ENCODE measurements around the gene AHSG.
"Not testable (repeated sequence)": the region's sequence is repeated elsewhere in the genome, so short reads cannot be mapped to it uniquely, and the experiment has no call there.

The AHSG gene, protein sequence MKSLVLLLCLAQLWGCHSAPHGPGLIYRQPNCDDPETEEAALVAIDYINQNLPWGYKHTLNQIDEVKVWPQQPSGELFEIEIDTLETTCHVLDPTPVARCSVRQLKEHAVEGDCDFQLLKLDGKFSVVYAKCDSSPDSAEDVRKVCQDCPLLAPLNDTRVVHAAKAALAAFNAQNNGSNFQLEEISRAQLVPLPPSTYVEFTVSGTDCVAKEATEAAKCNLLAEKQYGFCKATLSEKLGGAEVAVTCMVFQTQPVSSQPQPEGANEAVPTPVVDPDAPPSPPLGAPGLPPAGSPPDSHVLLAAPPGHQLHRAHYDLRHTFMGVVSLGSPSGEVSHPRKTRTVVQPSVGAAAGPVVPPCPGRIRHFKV

DNA sequence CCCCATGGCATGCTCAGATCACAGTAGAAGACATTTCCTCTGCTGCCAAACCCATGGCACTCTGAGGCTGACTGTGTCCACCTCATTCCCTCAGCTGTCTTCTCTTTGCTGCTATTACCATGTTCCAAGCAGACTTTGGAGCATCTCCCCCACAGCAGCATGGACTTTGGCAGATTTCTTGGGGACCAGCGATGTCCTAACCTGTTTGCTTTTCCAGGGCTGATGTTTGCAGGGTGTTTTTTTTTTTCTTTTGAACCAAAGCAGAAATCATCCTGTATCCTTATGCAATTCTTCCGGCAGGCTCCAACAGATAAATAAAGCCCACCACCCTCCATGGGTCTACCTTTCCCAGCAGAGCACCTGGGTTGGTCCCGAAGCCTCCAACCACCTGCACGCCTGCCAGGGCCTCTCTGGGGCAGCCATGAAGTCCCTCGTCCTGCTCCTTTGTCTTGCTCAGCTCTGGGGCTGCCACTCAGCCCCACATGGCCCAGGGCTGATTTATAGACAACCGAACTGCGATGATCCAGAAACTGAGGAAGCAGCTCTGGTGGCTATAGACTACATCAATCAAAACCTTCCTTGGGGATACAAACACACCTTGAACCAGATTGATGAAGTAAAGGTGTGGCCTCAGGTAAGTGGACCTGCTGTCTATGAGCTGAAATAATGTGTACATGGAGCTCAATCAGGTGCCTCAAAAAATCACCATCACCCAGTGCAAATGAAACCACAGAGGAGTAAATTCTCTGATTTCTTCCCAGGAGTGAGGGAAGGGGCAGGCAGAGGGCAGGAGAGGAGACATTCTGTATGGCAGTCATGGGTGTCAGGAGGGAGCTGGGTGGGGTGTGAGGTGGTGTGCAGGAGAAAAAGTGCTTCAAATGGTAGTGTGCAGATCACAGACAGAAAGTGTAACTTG is at the start of gene AHSG:
AHSG (plus strand) TSS at position 340 of the 916 bp plus-strand sequence; CDS start at position 422, 82 bp downstream.
- Histone ChIP-seq H3K9ac (no peak within 1 kb of the TSS), H3K4me1 (ENCODE audit: low read depth, poor library complexity, severe bottlenecking) (peaks cover 21% of the 10 kb centered on the region), H3K27ac (no peak within 1 kb of the TSS), H3K4me2 (no peak within 1 kb of the TSS), H3K4me3 (IDR thresholded peaks at IDR 0.05; ENCODE audit: insufficient read depth, low read depth, low read length) (no peak within 1 kb of the TSS), H3K79me2 (ENCODE audit: insufficient read depth, low read depth) (no peaks in the 10 kb centered on the region), H3K36me3 (ENCODE audit: insufficient read depth) (no peaks in the 10 kb centered on the region), H3K27me3 (ENCODE audit: insufficient read depth, low read depth) (no peaks in the 10 kb centered on the region), H4K20me1 (ENCODE audit: insufficient read depth) (no peaks in the 10 kb centered on the region), H2AFZ (ENCODE audit: low read depth) (no peak within 1 kb of the TSS)
- TF ChIP-seq, protein P1, sequence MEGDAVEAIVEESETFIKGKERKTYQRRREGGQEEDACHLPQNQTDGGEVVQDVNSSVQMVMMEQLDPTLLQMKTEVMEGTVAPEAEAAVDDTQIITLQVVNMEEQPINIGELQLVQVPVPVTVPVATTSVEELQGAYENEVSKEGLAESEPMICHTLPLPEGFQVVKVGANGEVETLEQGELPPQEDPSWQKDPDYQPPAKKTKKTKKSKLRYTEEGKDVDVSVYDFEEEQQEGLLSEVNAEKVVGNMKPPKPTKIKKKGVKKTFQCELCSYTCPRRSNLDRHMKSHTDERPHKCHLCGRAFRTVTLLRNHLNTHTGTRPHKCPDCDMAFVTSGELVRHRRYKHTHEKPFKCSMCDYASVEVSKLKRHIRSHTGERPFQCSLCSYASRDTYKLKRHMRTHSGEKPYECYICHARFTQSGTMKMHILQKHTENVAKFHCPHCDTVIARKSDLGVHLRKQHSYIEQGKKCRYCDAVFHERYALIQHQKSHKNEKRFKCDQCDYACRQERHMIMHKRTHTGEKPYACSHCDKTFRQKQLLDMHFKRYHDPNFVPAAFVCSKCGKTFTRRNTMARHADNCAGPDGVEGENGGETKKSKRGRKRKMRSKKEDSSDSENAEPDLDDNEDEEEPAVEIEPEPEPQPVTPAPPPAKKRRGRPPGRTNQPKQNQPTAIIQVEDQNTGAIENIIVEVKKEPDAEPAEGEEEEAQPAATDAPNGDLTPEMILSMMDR (conservative IDR thresholded peaks at IDR 0.05; ENCODE audit: low read depth, low read length): no peak

- Histone ChIP-seq H4K20me1 (ENCODE audit: insufficient read depth) (no peaks in the 10 kb centered on the region), H2AFZ (ENCODE audit: low read depth) (no peak overlapping the region), H3K27ac (no peak overlapping the region), H3K27me3 (ENCODE audit: insufficient read depth, low read depth) (no peaks in the 10 kb centered on the region), H3K9ac (no peak overlapping the region), H3K4me1 (ENCODE audit: low read depth, poor library complexity, severe bottlenecking) (peaks cover 21% of the 10 kb centered on the region), H3K36me3 (ENCODE audit: insufficient read depth) (no peaks in the 10 kb centered on the region), H3K79me2 (ENCODE audit: insufficient read depth, low read depth) (peaks cover 8% of the 10 kb centered on the region), H3K4me3 (IDR thresholded peaks at IDR 0.05; ENCODE audit: insufficient read depth, low read depth, low read length) (no peak overlapping the region), H3K4me2 (no peak overlapping the region)
- TF ChIP-seq, protein P1 (conservative IDR thresholded peaks at IDR 0.05; ENCODE audit: low read depth, low read length): no peak
Observed at GRCh38 chr3:186564586-186564985, 48.3 kb upstream of the AHSG start.

- Histone ChIP-seq H2AFZ (ENCODE audit: low read depth) (peak overlapping the region; percentile 88), H3K36me3 (ENCODE audit: insufficient read depth) (no peaks in the 10 kb centered on the region), H4K20me1 (ENCODE audit: insufficient read depth) (no peaks in the 10 kb centered on the region), H3K27ac (peak overlapping the region; percentile 73), H3K4me2 (peak overlapping the region; percentile 98), H3K9ac (peak overlapping the region; percentile 74; the same call in 1 of the 2 replicates), H3K27me3 (ENCODE audit: insufficient read depth, low read depth) (no peaks in the 10 kb centered on the region), H3K4me3 (IDR thresholded peaks at IDR 0.05; ENCODE audit: insufficient read depth, low read depth, low read length) (peak overlapping the region; percentile 34), H3K4me1 (ENCODE audit: low read depth, poor library complexity, severe bottlenecking) (peaks cover 25% of the 10 kb centered on the region), H3K79me2 (ENCODE audit: insufficient read depth, low read depth) (peaks cover 24% of the 10 kb centered on the region)
- TF ChIP-seq, protein P1 (conservative IDR thresholded peaks at IDR 0.05; ENCODE audit: low read depth, low read length): 0 out of 2 replicates have a peak, but pooled peaks have one; percentile 14
Observed at GRCh38 chr3:186566772-186567071, 46.1 kb upstream of the AHSG start.

DNA sequence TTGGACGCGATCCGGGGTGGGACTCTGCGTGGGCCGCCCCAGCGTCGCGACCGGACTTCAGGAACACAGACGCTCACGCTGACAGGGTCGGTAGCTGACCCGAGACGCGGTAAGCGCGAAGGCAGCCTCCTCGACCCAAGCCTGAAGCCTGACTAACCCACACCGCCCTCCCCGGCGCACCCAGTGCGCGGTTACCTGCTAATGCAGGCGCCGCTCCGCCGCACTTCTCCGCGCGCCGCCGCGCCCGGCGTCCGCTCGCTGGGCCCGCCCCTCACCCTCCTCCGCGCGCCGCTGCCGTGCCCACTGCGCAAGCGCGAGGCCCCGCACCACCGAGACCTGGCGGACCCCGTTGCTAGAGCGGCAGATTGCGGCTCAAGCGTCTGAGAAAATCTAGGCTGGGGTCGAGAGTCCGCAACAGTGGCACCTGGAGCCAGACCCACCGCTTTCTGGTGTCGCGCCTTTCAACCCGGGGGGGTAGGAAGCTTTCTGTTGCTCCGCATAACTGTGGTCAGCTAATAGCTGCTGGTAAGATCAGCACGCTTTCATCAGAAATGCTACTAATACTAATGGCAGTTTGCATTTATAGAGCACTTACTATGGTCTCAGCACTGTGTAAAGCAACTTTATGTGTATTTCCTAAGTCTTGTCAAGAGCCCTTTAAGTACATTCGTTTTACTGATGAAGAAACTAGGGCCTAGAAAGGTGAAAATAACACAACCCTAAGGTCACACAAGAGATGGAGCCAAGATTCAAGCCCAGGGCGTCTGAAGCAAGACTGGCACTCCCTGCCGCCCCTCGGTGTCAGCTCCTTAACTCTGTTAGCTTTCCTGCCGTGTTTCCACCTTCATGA is 45.6 kb upstream of the AHSG start, which contains the start of gene TBCCD1:
TBCCD1 (minus strand) TSS at position 268 of the 850 bp plus-strand sequence. CDS start 3,010 bp downstream, outside the sequence.
- TF ChIP-seq, protein P1 (conservative IDR thresholded peaks at IDR 0.05; ENCODE audit: low read depth, low read length): no peak

DNA sequence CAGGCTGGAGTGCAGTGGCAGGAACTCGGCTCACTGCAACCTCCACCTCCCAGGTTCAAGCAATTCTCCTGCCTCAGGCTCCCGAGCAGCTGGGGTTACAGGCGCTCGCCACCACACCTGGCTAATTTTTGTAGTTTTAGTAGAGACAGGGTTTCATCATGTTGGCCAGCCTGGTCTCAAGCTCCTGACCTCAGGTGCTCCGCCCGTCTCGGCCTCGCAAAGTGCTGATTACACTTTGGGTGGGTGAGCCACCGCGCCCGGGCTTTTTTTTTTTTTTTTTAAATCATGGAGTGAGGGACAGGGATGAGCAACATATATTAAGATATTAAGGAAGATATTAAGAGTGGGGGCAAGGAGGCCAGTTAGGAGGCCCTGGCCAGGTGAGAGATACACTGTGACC is 43.5 kb upstream of the AHSG start:
- H3K27me3 ChIP-seq (ENCODE audit: insufficient read depth, low read depth); H3K36me3 ChIP-seq (ENCODE audit: insufficient read depth); H4K20me1 ChIP-seq (ENCODE audit: insufficient read depth): not testable (repeated sequence)
- Histone ChIP-seq H3K79me2 (ENCODE audit: insufficient read depth, low read depth) (peaks cover 49% of the 10 kb centered on the region), H3K4me1 (ENCODE audit: low read depth, poor library complexity, severe bottlenecking) (peaks cover 46% of the 10 kb centered on the region), H2AFZ (ENCODE audit: low read depth) (peak overlapping the region; percentile 55; the same call in 1 of the 2 replicates), H3K9ac (peak overlapping the region; percentile 78; the same call in 1 of the 2 replicates), H3K4me3 (IDR thresholded peaks at IDR 0.05; ENCODE audit: insufficient read depth, low read depth, low read length) (peak overlapping the region; percentile 87), H3K27ac (peak overlapping the region; percentile 71; the same call in 1 of the 2 replicates), H3K4me2 (peak overlapping the region; percentile 94)

More for the DNA sequence above, 45.6 kb upstream of the AHSG start, which contains the start of gene TBCCD1:
- H3K27ac ChIP-seq: peak within 1 kb of the TSS; percentile 73
- H3K36me3 ChIP-seq (ENCODE audit: insufficient read depth): no peaks in the 10 kb centered on the region
- peak within 1 kb of the TSS; percentile 63 for H3K4me3 ChIP-seq (IDR thresholded peaks at IDR 0.05; ENCODE audit: insufficient read depth, low read depth, low read length)
- peak within 1 kb of the TSS; percentile 98 for H3K4me2 ChIP-seq
- peak within 1 kb of the TSS; percentile 88 for H2AFZ ChIP-seq (ENCODE audit: low read depth)
- peaks cover 30% of the 10 kb centered on the region for H3K4me1 ChIP-seq (ENCODE audit: low read depth, poor library complexity, severe bottlenecking)
- H3K79me2 ChIP-seq (ENCODE audit: insufficient read depth, low read depth): peaks cover 29% of the 10 kb centered on the region
- H3K9ac ChIP-seq: peak within 1 kb of the TSS; percentile 74
- H4K20me1 ChIP-seq (ENCODE audit: insufficient read depth): no peaks in the 10 kb centered on the region
- H3K27me3 ChIP-seq (ENCODE audit: insufficient read depth, low read depth): no peaks in the 10 kb centered on the region
